HG02678 (cell line): ENCODE measurements around the gene MITD1.
A peak's percentile ranks its signal among the peaks of the same experiment; 100 is the strongest.
"Not testable (repeated sequence)": the region's sequence is repeated elsewhere in the genome, so short reads cannot be mapped to it uniquely, and the experiment has no call there.

ENCODE experiments used
- ATAC-seq: cut with Tn5 transposase; IDR thresholded peaks from one replicate; pipeline ENCODE4 v1.9.1; 2021; ENCODE audit warnings: mild to moderate bottlenecking, moderate library complexity; ENCODE audit not compliant: unreplicated experiment

MITD1 gene

DNA sequence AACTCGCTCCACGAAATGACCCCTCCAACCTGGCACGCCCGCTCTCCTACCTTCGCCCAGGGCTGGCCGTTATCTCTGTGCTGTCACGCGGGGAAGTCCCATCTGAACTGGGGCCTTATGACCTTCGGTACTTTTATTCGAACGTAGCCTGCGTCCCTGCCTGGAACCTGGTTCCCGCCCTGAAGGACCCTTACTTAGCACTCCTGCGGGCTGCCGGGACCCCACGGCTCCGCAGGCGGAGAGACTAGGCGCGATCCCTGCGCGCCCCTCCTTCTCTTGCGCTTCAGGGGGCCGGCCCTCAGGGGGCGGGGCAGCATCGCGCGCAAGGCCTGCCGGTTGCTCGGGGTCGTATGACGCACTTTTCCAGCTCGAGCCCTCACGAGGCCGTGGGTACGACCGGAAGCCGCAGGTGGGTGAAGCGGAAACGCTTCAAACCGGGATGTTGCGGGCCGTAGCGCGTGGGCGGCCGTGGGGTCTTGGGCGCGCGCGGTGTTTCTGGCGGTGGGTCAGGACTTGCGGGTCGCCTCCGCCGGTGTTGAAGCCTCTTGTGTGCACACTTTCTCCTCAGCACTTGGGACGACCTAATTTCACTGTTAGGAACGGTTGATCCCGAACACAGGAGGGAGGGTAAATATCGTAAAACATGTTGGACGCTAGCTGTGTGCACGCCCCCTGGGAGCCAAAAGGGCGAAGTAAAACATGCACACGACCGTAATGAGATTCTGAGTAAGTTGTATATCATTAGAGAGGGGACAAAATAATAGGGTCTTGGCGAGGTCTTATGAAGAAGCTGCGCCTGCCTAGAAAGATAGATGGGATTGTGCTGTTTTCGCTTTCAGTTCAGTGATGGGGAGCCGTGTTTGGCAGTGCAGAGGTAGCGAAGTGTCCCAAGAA, 26.0 kb downstream of the MITD1 start, which contains the start of the genes LIPT1 and TSGA10:
TSS of gene LIPT1 (plus strand) at position 325 of the 894 bp plus-strand sequence. CDS start 6,991 bp downstream, outside the sequence.
TSS of gene TSGA10 (minus strand) at position 300 of the 894 bp plus-strand sequence. CDS start 45,503 bp downstream, outside the sequence.
- peak; percentile 96 for ATAC-seq

DNA sequence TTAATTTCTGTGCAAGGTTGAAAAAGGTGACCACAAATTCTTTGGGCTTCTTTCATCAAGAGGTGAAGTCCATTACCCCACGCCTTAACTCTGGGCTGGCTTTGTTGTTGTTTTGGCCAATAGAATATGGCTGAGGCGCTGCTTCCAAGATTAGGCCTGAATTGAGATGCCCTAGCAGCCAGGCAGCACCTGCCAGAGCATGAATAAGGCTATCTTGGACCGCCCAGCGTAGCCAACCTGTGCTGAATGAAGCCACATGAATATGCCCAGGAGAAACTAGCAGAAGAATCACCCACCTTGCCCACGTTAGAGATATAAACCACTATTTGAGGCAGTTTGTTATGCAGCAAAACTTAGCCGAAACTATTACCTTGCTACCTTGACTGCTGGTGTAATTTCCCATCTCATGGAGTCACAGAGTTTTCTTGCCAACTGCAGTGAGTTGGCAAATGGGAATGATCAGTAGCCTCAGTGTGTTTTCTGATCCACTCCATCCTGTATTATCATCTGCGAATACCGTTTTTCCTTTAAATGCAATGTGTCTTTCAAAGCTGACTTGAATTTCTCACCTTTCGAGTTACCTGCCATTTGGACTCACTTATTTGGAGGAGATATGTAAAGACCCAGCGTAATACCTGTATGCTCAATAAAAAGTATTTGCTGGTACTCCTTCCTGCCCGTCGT, 26.8 kb downstream of the MITD1 start:
- ATAC-seq = no peak

DNA sequence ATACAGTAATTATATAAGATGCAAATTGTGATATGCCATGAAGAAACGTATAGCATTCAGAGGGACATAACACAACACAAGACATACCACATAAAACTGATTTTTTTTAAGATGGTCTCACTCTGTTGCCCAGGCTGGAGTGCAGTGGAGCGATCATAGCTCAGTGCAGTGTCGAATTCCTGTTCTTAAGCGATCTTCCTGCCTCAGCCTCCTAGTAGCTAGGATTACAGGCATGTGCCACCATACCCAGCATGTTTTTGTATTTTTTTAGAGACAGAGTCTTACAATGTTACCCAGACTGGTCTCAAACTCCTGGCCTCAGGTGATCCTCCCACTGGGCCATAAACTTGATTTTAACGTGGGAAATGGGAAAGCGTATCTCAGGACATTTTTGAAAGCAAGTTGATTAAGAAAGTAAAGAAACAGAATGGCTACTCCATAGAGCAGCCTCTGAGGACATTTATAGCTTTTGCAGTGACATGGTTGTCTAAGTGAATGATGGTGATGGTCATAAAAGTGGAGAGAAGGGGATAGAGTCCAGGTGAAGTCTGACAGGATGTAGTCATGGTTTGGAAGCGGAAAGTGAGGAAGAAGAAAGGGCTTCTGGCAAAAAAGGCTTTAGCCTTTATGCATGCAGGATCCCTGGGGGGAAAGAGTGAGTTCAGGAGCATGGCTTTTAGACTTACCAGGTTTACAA, 28.5 kb downstream of the MITD1 start:
- no peak for ATAC-seq

DNA sequence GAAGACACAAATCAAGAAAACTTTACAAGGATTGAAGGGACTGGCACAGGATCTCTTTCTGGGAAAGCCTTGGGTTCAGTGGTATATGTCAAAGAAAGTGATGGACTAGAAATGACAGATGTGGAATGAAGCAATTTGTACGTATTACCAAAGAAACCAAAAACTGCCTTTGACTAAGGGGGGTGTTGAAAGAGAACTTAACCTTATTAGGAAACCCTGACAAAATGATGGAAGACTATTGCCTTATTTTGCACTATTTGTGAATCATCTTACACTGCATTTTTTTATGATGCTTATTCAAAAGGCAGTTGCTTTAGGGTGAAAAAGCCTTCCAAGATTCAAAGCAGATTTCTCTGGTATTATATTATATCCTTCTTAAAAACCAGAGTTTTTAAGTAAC, 30.2 kb downstream of the MITD1 start:
- no peak for ATAC-seq

DNA sequence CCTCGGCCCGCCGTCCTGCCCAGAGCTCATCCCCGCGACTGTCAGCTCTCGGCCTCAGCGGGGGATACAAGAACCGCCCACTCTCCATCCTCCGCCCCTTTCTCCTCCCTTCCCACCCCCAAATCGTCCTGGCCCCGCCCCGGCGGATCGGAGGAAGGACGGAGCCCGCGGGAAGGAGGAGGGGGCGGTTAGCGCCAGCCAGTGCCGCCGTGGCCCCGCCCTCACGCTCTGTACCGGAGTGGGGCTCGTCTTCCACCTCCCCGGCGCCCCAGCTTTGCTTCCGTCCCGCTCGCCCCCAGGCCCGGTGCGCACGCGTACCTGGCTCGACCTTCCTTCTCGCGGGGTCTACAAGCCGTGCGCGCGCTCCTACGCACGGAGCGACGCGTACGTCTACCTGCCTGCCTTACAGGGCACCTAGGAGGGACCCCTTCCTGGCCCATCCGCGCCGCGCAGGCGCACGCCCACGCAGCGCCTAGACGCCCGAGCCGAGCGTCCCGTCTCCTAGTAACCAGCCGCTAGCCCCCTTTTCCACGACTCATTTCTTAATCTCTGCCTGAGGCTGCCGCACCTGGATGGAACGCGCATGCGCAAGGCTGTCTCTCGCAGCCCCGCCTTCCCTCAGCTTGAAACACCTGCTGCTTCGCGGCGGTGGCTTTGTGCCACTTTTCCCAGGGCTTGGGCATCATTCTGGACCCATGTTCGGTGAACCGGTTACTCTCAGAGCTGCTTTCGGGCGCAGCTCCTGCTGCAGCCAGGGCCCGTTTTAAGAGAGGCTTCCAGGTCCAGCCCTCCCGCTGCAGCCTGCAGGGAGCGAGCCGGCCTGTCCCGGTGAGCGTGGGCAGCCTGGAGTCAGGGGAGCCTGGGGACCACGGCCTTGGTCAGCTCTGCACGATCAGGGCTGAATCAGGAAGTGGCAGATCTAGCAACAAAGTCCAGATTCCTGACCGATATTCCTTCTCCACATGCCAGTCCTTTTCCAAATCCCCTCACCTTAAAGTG, 39.4 kb downstream of the MITD1 start, which contains the start of gene C2orf15:
TSS of gene C2orf15 (plus strand) at position 598 of the 999 bp plus-strand sequence. CDS start 8,852 bp downstream, outside the sequence.
- peak; percentile 89 for ATAC-seq

DNA sequence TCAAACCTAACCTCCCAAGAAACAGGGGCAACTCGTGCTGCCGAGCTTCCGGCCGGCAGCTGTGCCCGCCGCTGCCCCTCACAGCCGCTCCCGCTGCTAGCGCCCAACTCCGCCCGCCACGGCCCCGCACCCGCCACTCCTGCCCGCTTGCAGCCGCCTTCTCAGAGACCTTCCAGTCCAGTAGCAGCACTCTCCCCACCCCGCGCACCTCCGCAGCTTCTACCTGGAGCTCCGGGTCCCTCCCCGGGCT, 40.1 kb downstream of the MITD1 start:
- ATAC-seq = peak; percentile 31

DNA sequence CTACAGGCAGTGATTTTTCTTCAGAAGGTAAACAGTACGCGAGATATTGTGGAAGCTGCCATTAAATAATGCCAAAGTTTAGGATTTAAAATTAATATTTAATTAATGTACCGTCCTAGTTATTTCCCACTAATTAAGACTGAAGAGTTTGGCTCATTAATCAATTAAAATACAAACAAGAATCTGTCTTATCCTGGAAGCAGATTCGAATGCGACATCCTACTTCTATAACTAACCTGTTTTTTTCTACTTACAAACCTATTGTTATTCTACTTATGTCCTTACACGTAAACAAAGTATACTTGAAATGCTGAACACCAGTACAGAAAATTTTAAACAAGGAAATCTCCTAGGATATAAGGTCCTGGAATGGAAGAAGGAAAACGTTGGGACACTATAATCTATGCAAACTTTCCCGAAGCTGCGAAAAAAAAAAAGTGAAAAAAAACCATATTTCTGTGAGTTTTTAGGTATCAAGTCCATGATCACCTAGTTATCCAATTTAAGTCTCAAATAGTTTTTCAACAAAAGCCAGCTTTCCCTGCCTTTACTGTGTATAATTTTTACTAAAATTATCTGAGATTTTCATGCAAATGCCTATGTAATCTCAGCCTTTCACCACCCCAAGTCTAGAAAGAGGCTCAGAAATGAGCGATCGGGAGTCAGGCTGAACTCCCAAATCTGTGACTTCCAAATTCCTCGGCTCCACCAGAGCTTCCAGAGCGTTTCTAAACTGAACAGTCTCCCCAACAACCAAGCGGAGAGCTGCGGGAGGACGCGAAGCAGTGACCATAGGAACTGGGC, 40.6 kb downstream of the MITD1 start:
- ATAC-seq = no peak

DNA sequence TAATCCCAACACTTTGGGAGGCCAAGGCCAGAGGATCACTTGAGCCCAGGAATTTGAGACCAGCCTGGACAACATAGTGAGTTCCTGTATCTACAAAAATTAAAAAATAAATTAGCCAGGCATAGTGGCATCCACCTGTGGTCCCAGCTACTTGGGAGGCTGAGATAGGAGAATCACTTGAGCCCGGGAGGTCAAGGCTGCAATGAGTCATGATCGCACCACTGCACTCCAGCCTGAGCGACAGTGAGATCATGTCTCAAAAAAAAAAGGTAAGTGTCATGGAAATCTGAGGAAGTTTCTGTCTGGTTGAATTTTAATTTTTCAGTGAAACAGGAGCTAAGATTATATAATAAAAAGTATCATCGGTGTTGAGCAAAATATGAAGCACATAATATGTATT, 41.9 kb downstream of the MITD1 start:
- no peak for ATAC-seq

DNA sequence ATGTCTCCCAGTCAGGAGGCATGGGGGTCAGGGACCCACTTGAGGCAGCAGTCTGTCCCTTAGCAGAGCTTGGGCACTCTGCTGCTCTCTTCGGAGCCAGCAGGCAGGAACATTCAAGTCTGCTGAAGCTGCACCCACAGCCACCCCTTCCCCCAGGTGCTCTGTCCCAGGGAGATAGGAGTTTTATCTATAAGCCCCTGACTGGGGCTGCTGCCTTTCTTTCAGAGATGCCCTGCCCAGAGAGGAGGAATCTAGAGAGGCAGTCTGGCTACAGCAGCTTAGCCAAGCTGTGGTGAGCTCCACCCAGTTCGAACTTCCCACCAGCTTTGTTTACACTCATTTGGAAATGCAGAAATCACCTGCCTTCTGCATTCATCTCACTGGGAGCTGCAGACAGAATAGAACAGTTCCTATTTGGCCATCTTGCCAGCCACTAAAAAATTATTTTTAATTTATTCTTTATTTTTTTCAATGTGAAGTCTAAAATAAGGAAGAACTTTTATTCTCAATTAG, 45.8 kb downstream of the MITD1 start:
- ATAC-seq = not testable (repeated sequence)

DNA sequence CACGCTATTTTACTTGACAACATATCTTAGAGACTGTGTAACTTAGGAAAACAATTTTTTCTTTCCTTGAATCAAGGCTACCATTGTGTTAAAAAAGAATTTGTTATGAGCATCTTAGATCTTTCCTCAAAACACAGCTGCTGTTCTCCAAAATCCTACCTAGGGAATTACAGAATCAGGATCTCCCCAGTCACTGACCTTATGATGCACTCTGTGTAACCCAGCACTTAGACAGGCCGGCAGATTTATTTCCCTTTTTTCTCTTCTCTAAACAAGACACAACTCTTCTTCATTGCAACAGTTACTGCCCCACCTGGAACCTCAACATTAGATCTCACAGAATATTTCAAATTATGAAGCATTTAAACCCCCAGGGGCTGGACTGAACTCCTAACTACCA, 52.9 kb downstream of the MITD1 start:
- no peak for ATAC-seq
